Gastroesophageal sphincter (tissue), 3 donors: ENCODE measurements around the gene KHDRBS2.

Experiments used
- CTCF ChIP-seq, 4 experiments: fragments of 200-600 bp in 2 of 4; fragments of 450-650 bp in 2 of 4; sonication (generic) in 1 of 4; IDR thresholded peaks; one replicate each; pipeline ENCODE4 v1.5.1; 2017 to 2019; ENCODE audit warnings: antibody characterized with exemption in 4 of 4, mild to moderate bottlenecking in 2 of 4, moderate library complexity in 2 of 4
- POLR2AphosphoS5 ChIP-seq: sonication (generic); formaldehyde crosslinking; IDR thresholded peaks from one replicate; pipeline ENCODE4 v1.6.1; 2017; ENCODE audit warnings: antibody characterized with exemption

GRCh38 chr6:62150048-62150663 is 135.9 kb downstream of the KHDRBS2 start:
- TF ChIP-seq CTCF (IDR thresholded peaks at IDR 0.05) = peak in 3 of 4 experiments; percentile 11 to 44 (median 23)
- no peak for TF ChIP-seq POLR2AphosphoS5
